Jurkat, Clone E6-1 (cell line): Measurements from ENCODE around the gene TM4SF1.
A peak's percentile ranks its signal among the peaks of the same experiment; 100 is the strongest.
"Not testable (repeated sequence)": the region's sequence is repeated elsewhere in the genome, so short reads cannot be mapped to it uniquely, and the experiment has no call there.

ENCODE experiments used
- DNase-seq: peaks from one replicate; pipeline ENCODE4 v3.0.0-alpha.2; 2011; ENCODE audit warnings: low read depth, low spot score
- H3K4me3 ChIP-seq: 2 replicates; pipeline ENCODE4 v1.5.1; 2011; ENCODE audit warnings: mild to moderate bottlenecking, low read length, control low read depth, moderate library complexity

Gene TM4SF1

GRCh38 chr3:149397528-149397927 is 20.1 kb upstream of the TM4SF1 start:
- H3K4me3 ChIP-seq = no peak overlapping the region
- DNase-seq = no peak

- no peak overlapping the region for H3K4me3 ChIP-seq
- no peak for DNase-seq
These were observed 19.0 kb upstream of the TM4SF1 start for GRCh38 chr3:149396476-149396875.

GRCh38 chr3:149395107-149396089 is 17.9 kb upstream of the TM4SF1 start:
- no peak for DNase-seq
- H3K4me3 ChIP-seq = no peak overlapping the region

- DNase-seq = peak; percentile 44
- no peak overlapping the region for H3K4me3 ChIP-seq
These were observed 16.1 kb upstream of the TM4SF1 start for GRCh38 chr3:149393345-149394160.

- no peak overlapping the region for H3K4me3 ChIP-seq
- no peak for DNase-seq
These were observed 14.5 kb upstream of the TM4SF1 start for GRCh38 chr3:149391960-149392359.

- no peak overlapping the region for H3K4me3 ChIP-seq
- no peak for DNase-seq
These were observed 13.3 kb upstream of the TM4SF1 start for GRCh38 chr3:149390772-149391212.

GRCh38 chr3:149390294-149390693 is 12.8 kb upstream of the TM4SF1 start:
- DNase-seq = no peak
- H3K4me3 ChIP-seq = no peak overlapping the region

GRCh38 chr3:149388531-149389417 is 11.3 kb upstream of the TM4SF1 start:
- no peak for DNase-seq
- no peak overlapping the region for H3K4me3 ChIP-seq

- no peak overlapping the region for H3K4me3 ChIP-seq
- DNase-seq = no peak
These were observed 10.6 kb upstream of the TM4SF1 start for GRCh38 chr3:149388001-149388440.

- H3K4me3 ChIP-seq = no peak overlapping the region
- DNase-seq = no peak
These were observed 8.8 kb upstream of the TM4SF1 start for GRCh38 chr3:149386299-149386606.

GRCh38 chr3:149385617-149386298 is 8.3 kb upstream of the TM4SF1 start:
- DNase-seq = no peak
- no peak overlapping the region for H3K4me3 ChIP-seq

- no peak overlapping the region for H3K4me3 ChIP-seq
- DNase-seq = no peak
These were observed 7.5 kb upstream of the TM4SF1 start for GRCh38 chr3:149384911-149385321.

GRCh38 chr3:149384167-149384566 is 6.7 kb upstream of the TM4SF1 start:
- no peak overlapping the region for H3K4me3 ChIP-seq
- DNase-seq = no peak

GRCh38 chr3:149383703-149384102 is 6.3 kb upstream of the TM4SF1 start:
- DNase-seq = no peak
- H3K4me3 ChIP-seq = no peak overlapping the region

- DNase-seq = no peak
- H3K4me3 ChIP-seq = no peak overlapping the region
These were observed 5.1 kb upstream of the TM4SF1 start for GRCh38 chr3:149382518-149382917.

- no peak overlapping the region for H3K4me3 ChIP-seq
- DNase-seq = no peak
These were observed 4.6 kb upstream of the TM4SF1 start for GRCh38 chr3:149382101-149382467.

GRCh38 chr3:149381173-149382100 is 4.0 kb upstream of the TM4SF1 start:
- no peak for DNase-seq
- H3K4me3 ChIP-seq = no peak overlapping the region

- DNase-seq, H3K4me3 ChIP-seq: not testable (repeated sequence)
These were observed 2.8 kb upstream of the TM4SF1 start for GRCh38 chr3:149380220-149380619.
